HCT116 (cell line): Measurements from ENCODE around the gene CYP2U1. TPM values are rescaled to one million over a fixed set of nuclear protein-coding genes. Genes with fewer than 3 reads are reported as not detected.

ENCODE experiments used
- ATAC-seq: fragments of 200-7000 bp; cut with Tn5 transposase; 2 replicates; pipeline ENCODE4 v1.9.1; 2020; ENCODE audit warnings: mild to moderate bottlenecking, moderate library complexity
- BruUV-seq: library from RNA; stranded (reverse); fragments of 400-500 nt; replicated peaks from 2 replicates; lab custom pipeline; 2021; lab: Mats Ljungman, UMichigan
- CTCF ChIA-PET: fragments of 300-600 bp; sonication (Branson Sonifier 250); formaldehyde crosslinking; loops from one replicate; lab custom pipeline; 2021; ENCODE audit warnings: antibody characterized with exemption; lab: Charles Lee
- POLR2A ChIA-PET: fragments of 300-600, 350-600 bp; sonication (Branson Sonifier 250); formaldehyde crosslinking; loops from one replicate; lab custom pipeline; 2021; ENCODE audit warnings: antibody characterized with exemption; lab: Charles Lee
- RAD21 ChIA-PET, 2 experiments: fragments of 300-600 bp; sonication (Branson Sonifier 250); formaldehyde crosslinking; loops; one replicate each; lab custom pipeline; 2023; ENCODE audit warnings: low total read pairs in 2 of 2; ENCODE audit not compliant: uncharacterized antibody in 2 of 2, unreplicated experiment in 2 of 2, low non-redundant PET in 1 of 2; lab: Charles Lee
- DNase-seq: peaks from one replicate; pipeline ENCODE4 v3.0.0-alpha.2; 2010; ENCODE audit warnings: low read depth, low spot score
- H2AFZ ChIP-seq: fragments of 200-600 bp; shearing (Covaris generic), sonication (generic); 2 replicates; pipeline ENCODE4 v1.6.1; 2017; ENCODE audit warnings: low read depth, mixed run types, mixed read lengths, antibody characterized with exemption, low read length; ENCODE audit not compliant: poor library complexity, severe bottlenecking
- H3K27ac ChIP-seq: 2 replicates; pipeline ENCODE4 v1.5.1; 2012; ENCODE audit warnings: low read depth, low read length
- H3K27me3 ChIP-seq: fragments of 200-600 bp; sonication (generic); 2 replicates; pipeline ENCODE4 v1.6.1; 2016; ENCODE audit warnings: mixed run types, low read length, mixed read lengths; ENCODE audit not compliant: insufficient read depth
- H3K36me3 ChIP-seq, 2 experiments: fragments of 200-500 bp in 1 of 2; fragments of 200-600 bp in 1 of 2; sonication (Bioruptor generic) in 1 of 2; sonication (generic) in 1 of 2; 2 replicates each; pipeline versions ENCODE4 v1.5.1 to v1.6.1; 2014 to 2016; ENCODE audit warnings: low read length in 2 of 2, inconsistent platforms in 1 of 2, mixed read lengths in 1 of 2, mixed run types in 1 of 2; ENCODE audit not compliant: insufficient read depth in 2 of 2, control insufficient read depth in 1 of 2
- H3K4me1 ChIP-seq, 2 experiments: fragments of 200-600 bp in 1 of 2; sonication (generic) in 1 of 2; 2 replicates each; pipeline versions ENCODE4 v1.5.1 to v1.6.1; 2012 to 2017; ENCODE audit warnings: low read length in 2 of 2, inconsistent platforms in 1 of 2, mild to moderate bottlenecking in 1 of 2, mixed read lengths in 1 of 2, mixed run types in 1 of 2, moderate library complexity in 1 of 2; ENCODE audit not compliant: insufficient read depth in 2 of 2, control insufficient read depth in 1 of 2
- H3K4me2 ChIP-seq: fragments of 200-600 bp; sonication (generic); 2 replicates; pipeline ENCODE4 v1.6.1; 2017; ENCODE audit warnings: mixed run types, low read length, mixed read lengths
- H3K4me3 ChIP-seq, 2 experiments: fragments of 200-600 bp in 1 of 2; sonication (generic) in 1 of 2; replicated peaks in 1 of 2; 2 replicates each; pipeline ENCODE4 v1.5.1; 2011 to 2016; ENCODE audit warnings: low read length in 2 of 2, control low read depth in 1 of 2, low read depth in 1 of 2, mild to moderate bottlenecking in 1 of 2, mixed read lengths in 1 of 2, mixed run types in 1 of 2
- H3K79me2 ChIP-seq: fragments of 200-600 bp; sonication (generic); 2 replicates; pipeline ENCODE4 v1.6.1; 2017; ENCODE audit warnings: mild to moderate bottlenecking, mixed run types, low read length, moderate library complexity, mixed read lengths; ENCODE audit not compliant: insufficient read depth
- H3K9ac ChIP-seq: fragments of 200-600 bp; sonication (generic); 2 replicates; pipeline ENCODE4 v1.6.1; 2016; ENCODE audit warnings: low read length, mixed read lengths
- H3K9me2 ChIP-seq: fragments of 200-600 bp; sonication (generic), shearing (Covaris generic); 2 replicates; pipeline ENCODE4 v1.6.1; 2017; ENCODE audit warnings: mixed run types, mild to moderate bottlenecking, moderate library complexity; ENCODE audit not compliant: insufficient read depth
- H3K9me3 ChIP-seq, 2 experiments: fragments of 200-500 bp in 1 of 2; fragments of 200-600 bp in 1 of 2; sonication (Bioruptor generic) in 1 of 2; sonication (generic) in 1 of 2; 2 replicates each; pipeline ENCODE4 v1.6.1; 2014 to 2017; ENCODE audit warnings: low read length in 2 of 2, mixed read lengths in 2 of 2, inconsistent platforms in 1 of 2, low read depth in 1 of 2, mild to moderate bottlenecking in 1 of 2, mixed run types in 1 of 2, moderate library complexity in 1 of 2; ENCODE audit not compliant: control insufficient read depth in 1 of 2, insufficient read depth in 1 of 2
- H4K20me1 ChIP-seq: fragments of 200-600 bp; sonication (generic), shearing (Covaris generic); 2 replicates; pipeline ENCODE4 v1.6.1; 2017; ENCODE audit warnings: mixed run types, mild to moderate bottlenecking, moderate library complexity; ENCODE audit not compliant: insufficient read depth
- ATF3 ChIP-seq: IDR thresholded peaks from 2 replicates; pipeline ENCODE4 v1.6.1; 2012
- CEBPB ChIP-seq: IDR thresholded peaks from 2 replicates; pipeline ENCODE4 v1.6.1; 2012; ENCODE audit warnings: low read depth
- CTCF ChIP-seq, 3 experiments: fragments of 200-600 bp in 1 of 3; sonication (generic) in 1 of 3; IDR thresholded peaks in 2 of 3; conservative IDR thresholded peaks in 1 of 3; 2 replicates each; pipeline ENCODE4 v1.5.1; 2012 to 2017; ENCODE audit warnings: low read depth in 2 of 3, low read length in 2 of 3, antibody characterized with exemption in 1 of 3, borderline replicate concordance in 1 of 3, control low read depth in 1 of 3, mild to moderate bottlenecking in 1 of 3, mixed read lengths in 1 of 3, mixed run types in 1 of 3, moderate library complexity in 1 of 3; ENCODE audit not compliant: insufficient read depth in 1 of 3
- ELF1 ChIP-seq: IDR thresholded peaks from 2 replicates; pipeline ENCODE4 v1.6.1; 2012; ENCODE audit warnings: low read depth, borderline replicate concordance
- EZH2phosphoT487 ChIP-seq: fragments of 200-600 bp; IDR thresholded peaks from 2 replicates; pipeline ENCODE4 v1.6.1; 2018; ENCODE audit warnings: antibody characterized with exemption, borderline replicate concordance
- FOSL1 ChIP-seq: IDR thresholded peaks from 2 replicates; pipeline ENCODE4 v1.6.1; 2012; ENCODE audit warnings: low read depth
- MAX ChIP-seq: IDR thresholded peaks from 2 replicates; pipeline ENCODE4 v1.6.1; 2012
- RAD21 ChIP-seq: IDR thresholded peaks from 2 replicates; pipeline ENCODE4 v1.6.1; 2012; ENCODE audit warnings: low read depth, mild to moderate bottlenecking
- REST ChIP-seq: IDR thresholded peaks from 2 replicates; pipeline ENCODE4 v1.6.1; 2012; ENCODE audit warnings: low read depth
- TCF7L2 ChIP-seq: IDR thresholded peaks from 2 replicates; pipeline ENCODE4 v1.7.0; 2011; ENCODE audit warnings: borderline replicate concordance, inconsistent platforms; ENCODE audit not compliant: insufficient read depth, insufficient read length; ENCODE audit errors: extremely low read depth
- YY1 ChIP-seq: IDR thresholded peaks from 2 replicates; pipeline ENCODE4 v1.6.1; 2011; ENCODE audit warnings: low read length, low read depth, moderate library complexity, mild to moderate bottlenecking; ENCODE audit not compliant: insufficient replicate concordance; ENCODE audit errors: extremely low read depth
- ZBTB33 ChIP-seq: IDR thresholded peaks from 2 replicates; pipeline ENCODE4 v1.6.1; 2011; ENCODE audit warnings: mild to moderate bottlenecking, low read length, moderate library complexity; ENCODE audit not compliant: insufficient replicate concordance; ENCODE audit errors: extremely low read depth
- ZFX ChIP-seq: fragments of 450-650 bp; IDR thresholded peaks from 2 replicates; pipeline ENCODE4 v1.6.1; 2017
- ZNF274 ChIP-seq: fragments of 200-500 bp; sonication (Bioruptor generic); IDR thresholded peaks from 2 replicates; pipeline ENCODE4 v1.6.1; 2014; ENCODE audit warnings: mild to moderate bottlenecking, low read depth, low read length, inconsistent platforms
- intact Hi-C: fragments of 100-400 bp; cut with micrococcal nuclease; formaldehyde crosslinking; loops from 2 replicates; pipeline ENCODE4 v1.10.0; 2022
- total RNA-seq: library from RNA; stranded (reverse); gene quantifications from one replicate; pipeline ENCODE4 v1.2.1, GENCODE V29; 2021; ENCODE audit not compliant: unreplicated experiment

The CYP2U1 gene
- total RNA-seq, 1 experiment from 2014 or later = 4.0 TPM

GRCh38 chr4:107974523-107974922, 43.2 kb downstream of the CYP2U1 start:
- ChIA-PET RAD21 (no interaction called here), CTCF (no interaction called here)
- Histone ChIP-seq H3K27me3 (no peaks in the 10 kb centered on the region), H3K9ac (no peak overlapping the region), H2AFZ (no peak overlapping the region), H3K79me2 (no peaks in the 10 kb centered on the region), H4K20me1 (no peaks in the 10 kb centered on the region), H3K36me3 (no peaks in the 10 kb centered on the region)
- no peak for ATAC-seq
- BruUV-seq = no TSS peak
- TF ChIP-seq TCF7L2 = no peak
- TF ChIP-seq CEBPB = no peak
- no peak for TF ChIP-seq CTCF (IDR thresholded peaks at IDR 0.05 in 2 of 3, conservative IDR thresholded peaks at IDR 0.05 in 1 of 3; ENCODE audit: borderline replicate concordance in 1 of 3, insufficient read depth in 1 of 3, low read depth in 2 of 3, low read length in 2 of 3)
- no peak for TF ChIP-seq FOSL1
- no peak for TF ChIP-seq RAD21
- no peak for TF ChIP-seq MAX
- no peak for TF ChIP-seq ZBTB33
- TF ChIP-seq ATF3 = no peak
- TF ChIP-seq EZH2phosphoT487 = no peak
- TF ChIP-seq REST = no peak
- TF ChIP-seq ZNF274 = no peak
- no peak for TF ChIP-seq ELF1
- no peak for TF ChIP-seq ZFX
- no peak for TF ChIP-seq YY1
- TF ChIP-seq, all 23 proteins: peak for 0
- H3K4me3 ChIP-seq = no peak overlapping the region
- no peaks in the 10 kb centered on the region for H3K4me1 ChIP-seq
- POLR2A ChIA-PET = no interaction called here
- no peak overlapping the region for H3K4me2 ChIP-seq
- DNase-seq = no peak
- intact Hi-C loops = no loop called here
- no peak overlapping the region for H3K27ac ChIP-seq
- H3K9me3 ChIP-seq = no peaks in the 10 kb centered on the region
- H3K9me2 ChIP-seq = no peaks in the 10 kb centered on the region
